HepG2 (cell line): ENCODE results near the gene DCUN1D4. TPM values are rescaled to one million over a fixed set of nuclear protein-coding genes. Genes with fewer than 3 reads are reported as not detected.

ENCODE experiments used
- ATAC-seq: fragments of 200-7000 bp; cut with Tn5 transposase; 3 replicates; pipeline ENCODE4 v1.9.1; 2020; ENCODE audit warnings: mild to moderate bottlenecking, moderate library complexity
- BruUV-seq: library from RNA; stranded (reverse); fragments of 400-500 nt; replicated peaks from 2 replicates; lab custom pipeline; 2021; lab: Mats Ljungman, UMichigan
- CTCF ChIA-PET: fragments of 300-600 bp; formaldehyde crosslinking; extraction: SDS; loops from one replicate; lab custom pipeline; 2021; ENCODE audit warnings: low total read pairs, inconsistent platforms, low intra/inter-chr PET ratio; lab: Yijun Ruan, JAX
- POLR2A ChIA-PET: fragments of 350-600 bp; sonication (Branson Sonifier 250); formaldehyde crosslinking; loops from one replicate; lab custom pipeline; 2020; ENCODE audit warnings: antibody characterized with exemption, inconsistent platforms; lab: Yijun Ruan, JAX
- DNase-seq: peaks from one replicate; pipeline ENCODE4 v3.0.0-alpha.2; 2015; ENCODE audit warnings: low spot score
- FAIRE-seq: peaks from 3 replicates; lab custom pipeline; 2011; peaks lifted over from hg19 to GRCh38; lab: Jason Lieb, UNC
- H2AFZ ChIP-seq: one replicate; pipeline ENCODE4 v1.6.1; 2011; ENCODE audit warnings: low read length, inconsistent platforms
- H3K27ac ChIP-seq: fragments of 300-600 bp; 3 replicates; pipeline ENCODE4 v1.8.0; 2011; ENCODE audit warnings: mixed run types, mild to moderate bottlenecking, mixed read lengths, low read length, inconsistent platforms; ENCODE audit not compliant: insufficient read depth; ENCODE audit errors: extremely low read length
- H3K27me3 ChIP-seq, 2 experiments: fragments of 200-600 bp in 1 of 2; 2 replicates in 1 of 2; 3 replicates in 1 of 2; pipeline versions ENCODE4 v1.6.0 to v1.8.0; 2011; ENCODE audit warnings: low read length in 2 of 2, mild to moderate bottlenecking in 2 of 2, moderate library complexity in 2 of 2, inconsistent platforms in 1 of 2; ENCODE audit not compliant: insufficient read depth in 2 of 2, control insufficient read depth in 1 of 2
- H3K36me3 ChIP-seq, 2 experiments: fragments of 200-600 bp in 1 of 2; replicated peaks in 1 of 2; 2 replicates in 1 of 2; 3 replicates in 1 of 2; pipeline versions ENCODE4 v1.5.1 to v1.8.0; 2011; ENCODE audit warnings: low read length in 2 of 2, inconsistent platforms in 1 of 2; ENCODE audit not compliant: insufficient read depth in 2 of 2, control insufficient read depth in 1 of 2
- H3K4me1 ChIP-seq: 2 replicates; pipeline ENCODE4 v1.5.1; 2012; ENCODE audit warnings: low read length, inconsistent platforms; ENCODE audit not compliant: insufficient read depth
- H3K4me2 ChIP-seq: 2 replicates; pipeline ENCODE4 v1.6.0; 2011; ENCODE audit warnings: low read depth, low read length, inconsistent platforms
- H3K4me3 ChIP-seq, 3 experiments: fragments of 200-600 bp in 1 of 3; sonication (generic), shearing (Covaris generic) in 1 of 3; replicated peaks in 1 of 3; 2 replicates each; pipeline ENCODE4 v1.5.1; 2011 to 2016; ENCODE audit warnings: low read length in 3 of 3, inconsistent platforms in 2 of 3, low read depth in 2 of 3, mild to moderate bottlenecking in 2 of 3, control low read depth in 1 of 3, mixed read lengths in 1 of 3; ENCODE audit not compliant: insufficient read depth in 1 of 3
- H3K79me2 ChIP-seq: one replicate; pipeline ENCODE4 v1.6.1; 2011; ENCODE audit warnings: low read length, inconsistent platforms; ENCODE audit not compliant: insufficient read depth
- H3K9ac ChIP-seq: 2 replicates; pipeline ENCODE4 v1.6.0; 2011; ENCODE audit warnings: mild to moderate bottlenecking, low read depth, low read length, inconsistent platforms; ENCODE audit not compliant: insufficient read depth
- H3K9me3 ChIP-seq: 2 replicates; pipeline ENCODE4 v1.5.1; 2012; ENCODE audit warnings: mild to moderate bottlenecking, low read length
- H4K20me1 ChIP-seq: 2 replicates; pipeline ENCODE4 v1.6.0; 2011; ENCODE audit warnings: inconsistent platforms, mild to moderate bottlenecking, low read length, moderate library complexity; ENCODE audit not compliant: insufficient read depth
- JUND ChIP-seq: sonication (generic); formaldehyde crosslinking; IDR thresholded peaks from 2 replicates; pipeline ENCODE4 v1.8.0; 2022; ENCODE audit warnings: mild to moderate bottlenecking, missing genetic modification reagents
- MAFF ChIP-seq: IDR thresholded peaks from 2 replicates; pipeline ENCODE4 v1.6.1; 2011; ENCODE audit warnings: low read depth, low read length, improper control_type of control experiment
- MAFK ChIP-seq, 2 experiments: IDR thresholded peaks in 1 of 2; conservative IDR thresholded peaks in 1 of 2; 2 replicates each; pipeline ENCODE4 v1.6.1; 2011; ENCODE audit warnings: improper control_type of control experiment in 2 of 2, low read length in 2 of 2
- NFKB2 ChIP-seq: sonication (generic); formaldehyde crosslinking; IDR thresholded peaks from 2 replicates; pipeline ENCODE4 v1.4.0; 2020; ENCODE audit warnings: missing genetic modification reagents, borderline replicate concordance
- TCF7L2 ChIP-seq: IDR thresholded peaks from 2 replicates; pipeline ENCODE4 v1.6.1; 2011; ENCODE audit warnings: mild to moderate bottlenecking, low read depth, low read length, moderate library complexity
- ZNF652 ChIP-seq: IDR thresholded peaks from 2 replicates; pipeline ENCODE4 v1.6.1; 2016; ENCODE audit warnings: low read depth, borderline replicate concordance
- ZNF746 ChIP-seq: sonication (generic); formaldehyde crosslinking; IDR thresholded peaks from 2 replicates; pipeline ENCODE4 v1.8.0; 2022; ENCODE audit warnings: mild to moderate bottlenecking, missing genetic modification reagents
- WGBS: methylation state at CpG from one replicate; pipeline ENCODE4 v1.1.6; 2017; ENCODE audit warnings: low lambda C conversion rate; 5-methylcytosine and 5-hydroxymethylcytosine counted together
- in situ Hi-C: cut with HindIII; loops from 2 replicates; pipeline ENCODE4 v1.10.0; 2017; ENCODE audit warnings: low pct_unique_long_range_greater_than_20kb; ENCODE audit not compliant: extremely low pct_ligation_motif_present
- intact Hi-C: fragments of 100-400 bp; cut with micrococcal nuclease; formaldehyde crosslinking; loops from one replicate; pipeline ENCODE4 v1.10.0; 2022; ENCODE audit not compliant: unreplicated experiment
- polyA plus RNA-seq, 8 experiments: library from polyadenylated mRNA; depleted of rRNA in 3 of 8; stranded (reverse) in 7 of 8; unstranded in 1 of 8; fragments of >200 nt; fragmentation: Illumina TruSeq in 4 of 8; extraction: Trizol in 4 of 8; gene quantifications; 2 replicates each; pipeline versions ENCODE4 v1.2.1 to v1.2.3, GENCODE V29; 2011 to 2016; ENCODE audit warnings: low read depth in 4 of 8, missing spikeins in 1 of 8, mixed read lengths in 1 of 8; ENCODE audit not compliant: insufficient read depth in 1 of 8
- total RNA-seq, 5 experiments: library from RNA; depleted of rRNA; stranded (reverse); fragments of >200 nt; fragmentation: Illumina TruSeq; extraction: Trizol; gene quantifications; 2 replicates each; pipeline ENCODE4 v1.2.3, GENCODE V29; 2016; ENCODE audit warnings: low read depth in 1 of 5
- TF ChIP-seq, protein P1 (sequence below): sonication (generic); formaldehyde crosslinking; IDR thresholded peaks from one replicate; pipeline ENCODE4 v1.5.1; 2020; ENCODE audit warnings: mild to moderate bottlenecking, missing genetic modification reagents; ENCODE audit errors: not compliant biosample characterization
- TF ChIP-seq, protein P2 (sequence below): sonication (generic); formaldehyde crosslinking; IDR thresholded peaks from 2 replicates; pipeline ENCODE4 v1.4.0; 2020; ENCODE audit warnings: mild to moderate bottlenecking, missing genetic modification reagents
- TF ChIP-seq, protein P3 (sequence below): sonication (generic); formaldehyde crosslinking; IDR thresholded peaks from 2 replicates; pipeline ENCODE4 v1.9.0; 2021; ENCODE audit warnings: missing genetic modification reagents, borderline replicate concordance

The DCUN1D4 gene
- total and polyA plus RNA-seq, 2 of the 13 experiments (the other 11 are each of a cell fraction or from before 2014, with no cell fraction given): 27.9 to 44.4 TPM

DNA sequence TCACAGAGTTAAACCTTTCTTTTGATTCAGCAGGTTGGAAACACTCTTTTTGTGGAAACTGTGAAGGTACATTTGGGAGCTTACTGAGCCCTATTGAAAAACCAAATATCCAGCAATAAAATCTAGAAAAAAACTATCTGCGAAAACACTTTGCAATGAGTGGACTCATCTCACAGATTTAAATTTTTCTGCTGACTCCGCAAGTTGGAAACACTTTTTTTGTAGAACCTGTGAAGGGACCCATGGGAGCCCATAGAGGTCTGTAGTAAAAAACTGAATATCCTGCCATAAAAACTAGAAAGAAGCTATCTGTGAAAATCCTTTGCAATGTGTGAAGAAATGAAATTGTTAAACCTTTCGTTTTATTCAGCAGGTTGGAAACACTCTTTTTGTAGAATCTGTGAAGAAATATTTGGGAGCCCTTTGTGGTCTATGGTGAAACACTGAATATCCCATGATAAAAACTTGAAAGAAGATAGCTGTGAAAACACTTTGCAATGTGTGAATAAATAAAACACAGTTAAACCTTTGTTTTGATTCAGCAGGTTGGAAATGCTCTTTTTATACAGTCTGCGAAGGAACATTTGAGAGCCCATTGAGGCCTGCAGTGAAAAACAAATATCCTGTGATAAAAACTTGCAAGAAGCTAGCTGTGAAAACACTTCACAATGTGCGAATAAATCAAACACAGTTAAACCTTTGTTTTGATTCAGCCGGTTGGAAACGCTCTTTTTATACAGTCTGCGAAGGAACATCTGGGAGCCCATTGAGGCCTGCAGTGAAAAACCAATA is 22.3 kb upstream of the DCUN1D4 start:
- H4K20me1 ChIP-seq: no peaks in the 10 kb centered on the region
- H3K4me1 ChIP-seq: no peaks in the 10 kb centered on the region
- FAIRE-seq: no peak
- in situ Hi-C loops: no loop called here
- ChIA-PET CTCF (no interaction called here), POLR2A (no interaction called here)
- WGBS: 30% methylated on average over 8 of the region's 8 CpGs
- H3K27me3 ChIP-seq: peaks cover 2 to 11% of the 10 kb centered on the region in 2 experiments; a peak in 3 of 5 replicates
- H3K4me2 ChIP-seq: no peak overlapping the region
- no peak for ATAC-seq
- no peaks in the 10 kb centered on the region for H3K36me3 ChIP-seq
- BruUV-seq: no TSS peak
- no peak overlapping the region for H3K4me3 ChIP-seq
- H3K9me3 ChIP-seq: no peaks in the 10 kb centered on the region
- H3K27ac ChIP-seq: no peak overlapping the region
- DNase-seq: no peak
- no peak overlapping the region for H2AFZ ChIP-seq
- H3K9ac ChIP-seq: no peak overlapping the region
- TF ChIP-seq, protein P1, sequence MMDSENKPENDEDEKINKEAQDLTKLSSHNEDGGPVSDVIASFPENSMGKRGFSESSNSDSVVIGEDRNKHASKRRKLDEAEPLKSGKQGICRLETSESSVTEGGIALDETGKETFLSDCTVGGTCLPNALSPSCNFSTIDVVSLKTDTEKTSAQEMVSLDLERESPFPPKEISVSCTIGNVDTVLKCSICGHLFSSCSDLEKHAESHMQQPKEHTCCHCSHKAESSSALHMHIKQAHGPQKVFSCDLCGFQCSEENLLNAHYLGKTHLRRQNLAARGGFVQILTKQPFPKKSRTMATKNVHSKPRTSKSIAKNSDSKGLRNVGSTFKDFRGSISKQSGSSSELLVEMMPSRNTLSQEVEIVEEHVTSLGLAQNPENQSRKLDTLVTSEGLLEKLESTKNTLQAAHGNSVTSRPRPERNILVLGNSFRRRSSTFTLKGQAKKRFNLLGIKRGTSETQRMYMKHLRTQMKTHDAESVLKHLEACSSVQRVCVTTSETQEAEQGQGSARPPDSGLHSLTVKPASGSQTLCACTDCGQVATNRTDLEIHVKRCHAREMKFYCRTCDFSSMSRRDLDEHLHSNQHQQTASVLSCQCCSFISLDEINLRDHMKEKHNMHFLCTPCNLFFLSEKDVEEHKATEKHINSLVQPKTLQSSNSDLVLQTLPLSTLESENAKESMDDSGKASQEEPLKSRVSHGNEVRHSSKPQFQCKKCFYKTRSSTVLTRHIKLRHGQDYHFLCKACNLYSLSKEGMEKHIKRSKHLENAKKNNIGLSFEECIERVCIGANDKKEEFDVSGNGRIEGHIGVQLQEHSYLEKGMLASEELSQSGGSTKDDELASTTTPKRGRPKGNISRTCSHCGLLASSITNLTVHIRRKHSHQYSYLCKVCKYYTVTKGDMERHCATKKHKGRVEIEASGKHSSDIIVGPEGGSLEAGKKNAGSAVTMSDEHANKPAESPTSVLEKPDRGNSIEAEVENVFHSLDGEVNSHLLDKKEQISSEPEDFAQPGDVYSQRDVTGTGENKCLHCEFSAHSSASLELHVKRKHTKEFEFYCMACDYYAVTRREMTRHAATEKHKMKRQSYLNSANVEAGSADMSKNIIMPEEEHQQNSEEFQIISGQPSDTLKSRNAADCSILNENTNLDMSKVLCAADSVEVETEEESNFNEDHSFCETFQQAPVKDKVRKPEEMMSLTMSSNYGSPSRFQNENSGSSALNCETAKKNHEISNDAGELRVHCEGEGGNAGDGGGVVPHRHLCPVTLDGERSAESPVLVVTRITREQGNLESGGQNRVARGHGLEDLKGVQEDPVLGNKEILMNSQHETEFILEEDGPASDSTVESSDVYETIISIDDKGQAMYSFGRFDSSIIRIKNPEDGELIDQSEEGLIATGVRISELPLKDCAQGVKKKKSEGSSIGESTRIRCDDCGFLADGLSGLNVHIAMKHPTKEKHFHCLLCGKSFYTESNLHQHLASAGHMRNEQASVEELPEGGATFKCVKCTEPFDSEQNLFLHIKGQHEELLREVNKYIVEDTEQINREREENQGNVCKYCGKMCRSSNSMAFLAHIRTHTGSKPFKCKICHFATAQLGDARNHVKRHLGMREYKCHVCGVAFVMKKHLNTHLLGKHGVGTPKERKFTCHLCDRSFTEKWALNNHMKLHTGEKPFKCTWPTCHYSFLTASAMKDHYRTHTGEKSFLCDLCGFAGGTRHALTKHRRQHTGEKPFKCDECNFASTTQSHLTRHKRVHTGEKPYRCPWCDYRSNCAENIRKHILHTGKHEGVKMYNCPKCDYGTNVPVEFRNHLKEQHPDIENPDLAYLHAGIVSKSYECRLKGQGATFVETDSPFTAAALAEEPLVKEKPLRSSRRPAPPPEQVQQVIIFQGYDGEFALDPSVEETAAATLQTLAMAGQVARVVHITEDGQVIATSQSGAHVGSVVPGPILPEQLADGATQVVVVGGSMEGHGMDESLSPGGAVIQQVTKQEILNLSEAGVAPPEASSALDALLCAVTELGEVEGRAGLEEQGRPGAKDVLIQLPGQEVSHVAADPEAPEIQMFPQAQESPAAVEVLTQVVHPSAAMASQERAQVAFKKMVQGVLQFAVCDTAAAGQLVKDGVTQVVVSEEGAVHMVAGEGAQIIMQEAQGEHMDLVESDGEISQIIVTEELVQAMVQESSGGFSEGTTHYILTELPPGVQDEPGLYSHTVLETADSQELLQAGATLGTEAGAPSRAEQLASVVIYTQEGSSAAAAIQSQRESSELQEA (CRISPR knock-in tag): no peak
- TF ChIP-seq, protein P2, sequence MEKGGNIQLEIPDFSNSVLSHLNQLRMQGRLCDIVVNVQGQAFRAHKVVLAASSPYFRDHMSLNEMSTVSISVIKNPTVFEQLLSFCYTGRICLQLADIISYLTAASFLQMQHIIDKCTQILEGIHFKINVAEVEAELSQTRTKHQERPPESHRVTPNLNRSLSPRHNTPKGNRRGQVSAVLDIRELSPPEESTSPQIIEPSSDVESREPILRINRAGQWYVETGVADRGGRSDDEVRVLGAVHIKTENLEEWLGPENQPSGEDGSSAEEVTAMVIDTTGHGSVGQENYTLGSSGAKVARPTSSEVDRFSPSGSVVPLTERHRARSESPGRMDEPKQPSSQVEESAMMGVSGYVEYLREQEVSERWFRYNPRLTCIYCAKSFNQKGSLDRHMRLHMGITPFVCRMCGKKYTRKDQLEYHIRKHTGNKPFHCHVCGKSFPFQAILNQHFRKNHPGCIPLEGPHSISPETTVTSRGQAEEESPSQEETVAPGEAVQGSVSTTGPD (CRISPR knock-in tag): no peak
- no peak for TF ChIP-seq NFKB2 (CRISPR knock-in tag)
- TF ChIP-seq ZNF652 (CRISPR knock-in tag): no peak
- no peak for TF ChIP-seq JUND
- TF ChIP-seq ZNF746 (CRISPR knock-in tag): no peak
- TF ChIP-seq TCF7L2: no peak
- TF ChIP-seq, protein P3, sequence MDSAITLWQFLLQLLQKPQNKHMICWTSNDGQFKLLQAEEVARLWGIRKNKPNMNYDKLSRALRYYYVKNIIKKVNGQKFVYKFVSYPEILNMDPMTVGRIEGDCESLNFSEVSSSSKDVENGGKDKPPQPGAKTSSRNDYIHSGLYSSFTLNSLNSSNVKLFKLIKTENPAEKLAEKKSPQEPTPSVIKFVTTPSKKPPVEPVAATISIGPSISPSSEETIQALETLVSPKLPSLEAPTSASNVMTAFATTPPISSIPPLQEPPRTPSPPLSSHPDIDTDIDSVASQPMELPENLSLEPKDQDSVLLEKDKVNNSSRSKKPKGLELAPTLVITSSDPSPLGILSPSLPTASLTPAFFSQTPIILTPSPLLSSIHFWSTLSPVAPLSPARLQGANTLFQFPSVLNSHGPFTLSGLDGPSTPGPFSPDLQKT (CRISPR knock-in tag): no peak
- TF ChIP-seq MAFF: peak; percentile 47; the same call in 1 of the 2 replicates
- peak; percentile 39 to 73; a peak in 3 of 4 replicates for TF ChIP-seq MAFK (conservative IDR thresholded peaks at IDR 0.05 in 1 of 2, IDR thresholded peaks at IDR 0.05 in 1 of 2; ENCODE audit: low read length in 2 of 2)
- H3K79me2 ChIP-seq: no peaks in the 10 kb centered on the region
- intact Hi-C loops: no loop called here
